ENCODE results near the gene CLDN22.

Gene CLDN22

GRCh38 chr4:183320211-183321059, at the start of gene CLDN22:
TSS of gene CLDN22 (minus strand) at chr4:183320276. CDS start at chr4:183320218, 58 bp downstream.
- DNase-seq = no peak

GRCh38 chr4:183369073-183369472, 49.0 kb upstream of the CLDN22 start:
- DNase-seq = no peak

GRCh38 chr4:183366206-183366835, 46.2 kb upstream of the CLDN22 start:
- no peak for DNase-seq

- no peak for DNase-seq
Observed at GRCh38 chr4:183364025-183364424, 43.9 kb upstream of the CLDN22 start.

GRCh38 chr4:183362916-183363542, 43.0 kb upstream of the CLDN22 start:
- no peak for DNase-seq

GRCh38 chr4:183362036-183362435, 42.0 kb upstream of the CLDN22 start:
- no peak for DNase-seq

GRCh38 chr4:183360161-183360919, 40.3 kb upstream of the CLDN22 start:
- no peak for DNase-seq

- no peak for DNase-seq
Observed at GRCh38 chr4:183358215-183358755, 38.2 kb upstream of the CLDN22 start.

GRCh38 chr4:183356931-183357675, 37.0 kb upstream of the CLDN22 start:
- no peak for DNase-seq

GRCh38 chr4:183356173-183356830, 36.2 kb upstream of the CLDN22 start:
- DNase-seq = no peak

GRCh38 chr4:183355405-183355804, 35.3 kb upstream of the CLDN22 start:
- DNase-seq = no peak

- DNase-seq = no peak
Observed at GRCh38 chr4:183354219-183354618, 34.1 kb upstream of the CLDN22 start.

- DNase-seq = no peak
Observed at GRCh38 chr4:183353557-183353956, 33.5 kb upstream of the CLDN22 start.

GRCh38 chr4:183352546-183352945, 32.5 kb upstream of the CLDN22 start:
- DNase-seq = no peak

GRCh38 chr4:183350317-183351071, 30.4 kb upstream of the CLDN22 start:
- DNase-seq = no peak

GRCh38 chr4:183349673-183350072, 29.6 kb upstream of the CLDN22 start:
- DNase-seq = no peak

- DNase-seq = no peak
Observed at GRCh38 chr4:183348706-183349659, 28.9 kb upstream of the CLDN22 start.

- DNase-seq = no peak
Observed at GRCh38 chr4:183348136-183348535, 28.1 kb upstream of the CLDN22 start.

GRCh38 chr4:183347566-183347965, 27.5 kb upstream of the CLDN22 start:
- no peak for DNase-seq

- DNase-seq = no peak
Observed at GRCh38 chr4:183347146-183347545, 27.1 kb upstream of the CLDN22 start.
